NCI-H2227 treated with DMSO at 0.1 percent for 48 hours (cell line): ENCODE results near the gene CEP68.
"Not testable (repeated sequence)": the region's sequence is repeated elsewhere in the genome, so short reads cannot be mapped to it uniquely, and the experiment has no call there.

Source experiments
- DNase-seq: peaks from one replicate; lab custom pipeline; 2025; lab: John Stamatoyannopoulos, UW

Gene CEP68

GRCh38 chr2:65056215-65057053, at the start of gene CEP68:
CEP68 (plus strand) TSS chr2:65056416; CDS start chr2:65069445, 13,029 bp downstream.
- DNase-seq, result peak; percentile 97

GRCh38 chr2:65013776-65014175, 42.4 kb upstream of the CEP68 start:
- DNase-seq, result no peak

- DNase-seq, result no peak
These were observed 40.5 kb upstream of the CEP68 start for GRCh38 chr2:65015731-65016130.

- DNase-seq, result no peak
These were observed 39.4 kb upstream of the CEP68 start for GRCh38 chr2:65016789-65017188.

DNA sequence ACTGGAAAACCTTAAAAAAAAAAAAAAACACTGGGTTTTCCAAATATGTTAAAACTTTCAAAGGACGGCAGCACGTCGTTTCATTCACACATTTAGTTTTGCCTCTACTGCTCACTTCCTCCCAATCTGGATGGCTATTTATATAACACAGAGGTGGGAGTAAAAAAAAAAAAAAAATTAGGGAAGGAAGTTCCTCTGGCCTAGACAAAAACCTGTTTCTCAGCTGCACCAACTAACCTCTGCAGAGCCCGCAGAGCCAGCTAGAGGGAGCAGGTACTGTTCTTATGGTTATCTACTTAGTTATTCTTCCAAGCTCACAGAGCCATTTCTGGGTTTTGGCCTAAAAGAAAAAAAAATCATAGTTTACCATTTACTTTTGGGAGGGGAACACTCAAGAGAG, 38.9 kb upstream of the CEP68 start:
- DNase-seq, result no peak

DNA sequence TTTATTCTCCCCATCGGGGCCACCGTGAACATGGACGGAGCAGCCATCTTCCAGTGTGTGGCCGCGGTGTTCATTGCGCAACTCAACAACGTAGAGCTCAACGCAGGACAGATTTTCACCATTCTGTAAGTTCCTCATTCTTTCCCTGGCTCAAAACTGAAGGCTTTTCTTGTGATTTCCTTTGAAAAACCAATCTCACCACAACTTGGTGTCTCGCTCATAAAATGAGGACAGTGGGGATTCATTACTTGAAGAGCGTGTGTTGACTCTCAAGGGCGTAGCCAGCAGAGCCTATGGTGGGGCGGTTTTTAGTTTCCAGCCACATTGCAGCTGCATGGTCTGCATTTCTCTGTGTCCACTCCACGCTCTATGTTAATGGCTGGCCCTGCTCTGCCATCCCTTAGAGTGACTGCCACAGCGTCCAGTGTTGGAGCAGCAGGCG, 38.1 kb upstream of the CEP68 start:
- no peak for DNase-seq

DNA sequence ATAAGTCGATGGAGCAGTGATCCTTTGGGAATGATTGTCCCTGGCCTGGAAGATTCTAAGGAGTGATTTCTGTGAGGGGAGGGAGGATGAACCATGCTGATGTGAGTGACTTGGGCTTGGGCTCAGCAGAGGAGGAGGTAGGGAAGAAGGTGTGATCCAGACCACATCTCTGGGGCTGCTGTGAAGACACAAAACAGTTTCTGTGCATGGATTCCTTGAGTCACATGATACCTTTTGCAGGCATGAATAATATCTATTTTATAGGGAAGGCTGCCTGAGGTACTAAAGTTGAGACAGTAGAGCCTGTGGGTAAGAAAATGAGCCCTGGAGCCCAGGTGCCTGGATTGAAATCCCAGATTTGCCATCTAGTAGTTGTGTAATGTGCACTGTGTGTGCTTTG, 37.2 kb upstream of the CEP68 start:
- DNase-seq, result no peak

DNA sequence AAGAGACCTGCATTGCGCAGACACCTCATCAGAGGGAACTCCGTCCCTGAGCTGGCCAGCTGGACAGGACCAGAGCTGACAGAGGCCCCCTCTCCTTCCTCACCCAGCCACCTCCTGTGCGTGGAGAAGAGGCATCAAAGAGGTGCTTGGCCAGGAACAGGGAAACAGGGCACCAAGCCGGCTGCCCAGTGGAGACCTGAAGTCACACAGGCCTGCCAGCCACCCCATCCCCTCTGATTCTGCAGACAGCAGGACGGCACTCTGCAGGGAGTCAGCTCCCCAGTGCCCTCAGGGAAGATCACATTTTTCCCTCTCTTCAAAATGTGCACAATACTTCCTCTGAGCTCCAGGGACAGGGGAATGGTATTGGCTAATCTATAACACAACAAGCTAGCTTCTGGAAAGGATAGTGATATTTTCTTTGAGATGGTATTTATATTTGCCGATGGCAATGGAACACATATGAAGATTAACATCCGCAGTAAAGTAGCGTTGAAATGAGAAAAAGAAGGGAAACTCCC, 36.5 kb upstream of the CEP68 start:
- DNase-seq, result no peak

GRCh38 chr2:65020251-65020650, 36.0 kb upstream of the CEP68 start:
- not testable (repeated sequence) for DNase-seq

DNA sequence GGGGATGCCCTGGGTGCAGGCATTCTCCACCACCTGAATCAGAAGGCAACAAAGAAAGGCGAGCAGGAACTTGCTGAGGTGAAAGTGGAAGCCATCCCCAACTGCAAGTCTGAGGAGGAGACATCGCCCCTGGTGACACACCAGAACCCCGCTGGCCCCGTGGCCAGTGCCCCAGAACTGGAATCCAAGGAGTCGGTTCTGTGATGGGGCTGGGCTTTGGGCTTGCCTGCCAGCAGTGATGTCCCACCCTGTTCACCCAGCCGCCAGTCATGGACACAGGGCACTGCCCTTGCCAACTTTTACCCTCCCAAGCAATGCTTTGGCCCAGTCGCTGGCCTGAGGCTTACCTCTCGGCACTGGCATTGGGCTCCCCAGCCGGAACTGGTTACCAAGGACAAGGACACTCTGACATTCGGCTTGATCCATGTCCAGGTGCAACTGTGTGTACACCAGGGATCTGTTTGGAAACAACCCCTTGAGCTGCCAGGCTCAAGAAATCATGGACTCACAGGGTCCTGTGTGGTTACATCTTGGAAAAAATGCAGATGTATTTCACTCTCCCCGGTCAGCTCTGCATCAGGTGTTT, 35.2 kb upstream of the CEP68 start:
- DNase-seq, result no peak

DNA sequence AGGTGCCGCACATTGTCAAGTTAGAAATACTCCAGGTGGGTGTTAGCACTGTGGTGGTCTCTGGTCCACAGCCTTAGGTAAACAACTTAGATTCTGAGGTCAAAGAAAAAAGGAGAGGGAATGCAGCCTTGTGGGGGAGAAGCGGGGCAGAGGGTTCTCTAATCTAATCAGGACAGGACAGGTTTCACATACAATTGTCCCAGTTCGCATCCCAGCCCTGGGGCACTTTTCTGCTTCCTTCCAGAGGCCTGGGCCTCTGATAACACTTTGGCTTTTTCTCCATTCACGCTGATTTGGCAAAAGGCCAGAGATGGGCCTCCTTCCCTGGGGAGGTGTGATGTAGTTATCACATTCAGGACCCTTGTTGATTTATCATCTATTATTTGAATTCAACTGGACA, 34.5 kb upstream of the CEP68 start:
- no peak for DNase-seq

- no peak for DNase-seq
These were observed 34.0 kb upstream of the CEP68 start for GRCh38 chr2:65022189-65022588.

- no peak for DNase-seq
These were observed 32.5 kb upstream of the CEP68 start for GRCh38 chr2:65023742-65024141.

- DNase-seq, result no peak
These were observed 31.9 kb upstream of the CEP68 start for GRCh38 chr2:65024149-65024829.

DNA sequence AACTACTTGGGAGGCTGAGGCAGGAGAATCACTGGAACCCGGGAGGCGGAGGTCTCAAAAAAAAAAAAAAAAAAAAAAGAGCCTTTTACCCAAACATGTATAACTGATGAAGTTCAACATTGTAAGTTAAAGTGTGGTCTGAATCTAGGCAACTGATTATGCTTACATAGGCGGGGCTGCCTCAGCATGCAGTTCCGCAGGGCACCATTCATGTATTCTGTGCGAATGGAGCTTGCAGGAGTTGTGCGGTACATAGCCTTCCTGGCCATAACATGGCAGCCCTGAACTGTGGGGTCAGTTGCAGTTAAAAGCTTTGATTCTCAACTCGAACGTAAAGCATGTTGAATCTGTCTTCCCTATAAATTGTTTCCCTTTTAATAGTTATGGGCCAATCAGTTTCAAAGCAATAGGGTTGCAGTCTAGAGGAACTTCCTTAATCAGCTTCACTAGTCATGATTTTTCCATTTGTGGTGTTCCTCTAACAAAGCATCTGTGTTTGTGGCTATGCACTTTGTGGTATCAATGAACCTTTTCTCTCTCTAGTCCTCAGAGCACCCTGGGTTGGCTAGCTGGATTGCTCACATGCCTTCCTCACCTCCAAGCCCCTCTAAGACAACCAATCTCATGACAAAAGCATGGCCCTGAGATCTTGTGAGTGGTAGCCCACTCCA, 30.6 kb upstream of the CEP68 start:
- DNase-seq, result no peak

- no peak for DNase-seq
These were observed 30.1 kb upstream of the CEP68 start for GRCh38 chr2:65026154-65026553.

DNA sequence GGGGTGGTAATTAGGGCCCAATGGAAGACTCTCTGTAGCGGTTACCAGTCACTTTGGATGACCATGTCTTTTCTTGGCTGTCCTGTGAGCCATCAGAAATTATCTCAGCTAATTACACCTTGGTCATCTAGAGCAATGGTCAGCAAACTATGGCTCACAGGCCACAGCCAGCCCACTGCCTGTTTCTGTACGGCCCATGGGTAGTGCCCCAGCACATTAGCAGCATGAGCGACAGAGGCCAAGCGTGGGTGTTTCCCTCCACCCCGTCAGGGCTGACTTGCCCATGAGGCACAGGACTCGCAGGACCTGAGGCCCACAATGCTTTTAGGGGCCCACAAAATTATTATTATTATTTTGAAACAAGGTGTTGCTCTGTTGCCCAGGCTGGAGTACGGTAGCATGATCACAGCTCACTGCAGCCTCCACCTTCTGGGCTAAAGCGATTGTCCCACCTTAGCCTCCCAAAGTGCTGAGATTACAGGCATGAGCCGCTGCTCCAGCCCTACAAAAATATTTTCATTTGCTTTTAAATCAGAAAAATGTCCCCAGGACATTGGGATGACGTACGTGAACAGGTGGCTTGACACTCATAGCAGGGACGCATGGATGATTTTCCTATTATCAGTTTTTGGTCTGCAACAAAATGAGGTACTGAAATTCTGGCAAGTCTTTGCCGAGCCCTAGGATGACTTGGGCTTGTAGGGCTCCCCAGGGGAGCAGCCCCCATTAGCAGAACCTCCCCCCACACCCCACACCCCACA, 29.3 kb upstream of the CEP68 start:
- no peak for DNase-seq

- DNase-seq, result no peak
These were observed 28.5 kb upstream of the CEP68 start for GRCh38 chr2:65027616-65028244.

DNA sequence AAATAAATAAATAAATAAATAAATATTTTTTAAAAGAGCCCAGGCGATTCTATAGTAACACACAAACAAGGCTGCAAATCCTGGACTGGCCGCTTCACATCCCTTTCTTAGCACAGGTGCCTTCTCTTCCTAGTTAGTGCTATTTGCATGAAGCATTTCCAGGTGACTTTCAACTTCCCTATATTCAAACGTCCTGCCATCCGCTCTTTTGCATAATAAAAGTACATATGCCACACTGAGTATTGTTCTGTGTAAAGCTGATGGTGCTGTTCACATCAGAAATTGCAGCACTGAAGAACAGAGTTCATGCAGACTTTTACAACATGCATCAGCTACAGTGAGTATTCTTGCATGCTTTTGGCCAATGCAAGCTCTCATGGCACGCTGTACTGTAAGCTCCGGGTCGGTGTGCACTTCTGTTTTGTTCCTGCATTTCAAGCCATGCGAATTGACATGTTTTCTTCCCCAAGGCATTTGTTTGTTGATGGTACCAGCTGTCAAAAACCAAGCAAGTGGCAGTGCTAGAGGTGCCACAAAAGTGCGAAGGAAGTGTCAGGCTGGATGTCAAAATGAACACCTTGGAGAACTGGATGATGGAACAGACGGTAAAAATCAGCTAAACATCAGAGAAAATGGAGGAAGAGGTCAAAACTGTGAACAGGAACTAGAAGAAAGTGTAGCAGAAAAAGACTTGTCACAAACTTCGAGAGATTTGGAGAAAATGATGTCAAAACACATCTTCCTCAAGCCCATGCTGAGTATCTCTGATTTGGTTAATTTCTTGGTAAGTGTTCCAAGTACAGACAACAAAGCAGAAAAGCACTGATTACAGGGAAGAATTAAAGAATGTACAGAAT, 25.5 kb upstream of the CEP68 start:
- DNase-seq, result no peak
